T-helper 2 cell treated with Interferon-gamma antibody and Interleukin-4, amounts not matched to agents 100 ng/mL and 5 ng/mL, for 36 hours (primary cell): ENCODE data around the gene AKR1A1. TPM values are rescaled to one million over a fixed set of nuclear protein-coding genes. Genes with fewer than 3 reads are reported as not detected.
"Not testable (repeated sequence)": the region's sequence is repeated elsewhere in the genome, so short reads cannot be mapped to it uniquely, and the experiment has no call there.

ENCODE experiments used
- intact Hi-C: fragments of 100-400 bp; cut with micrococcal nuclease; formaldehyde crosslinking; loops from one replicate; pipeline ENCODE4 v1.15.1; 2023
- total RNA-seq: library from RNA; stranded (reverse); gene quantifications from 2 replicates; pipeline ENCODE4 v1.2.3, GENCODE V29; 2022

AKR1A1 gene
- total RNA-seq, result 155 and 167 TPM in 2 replicates

DNA sequence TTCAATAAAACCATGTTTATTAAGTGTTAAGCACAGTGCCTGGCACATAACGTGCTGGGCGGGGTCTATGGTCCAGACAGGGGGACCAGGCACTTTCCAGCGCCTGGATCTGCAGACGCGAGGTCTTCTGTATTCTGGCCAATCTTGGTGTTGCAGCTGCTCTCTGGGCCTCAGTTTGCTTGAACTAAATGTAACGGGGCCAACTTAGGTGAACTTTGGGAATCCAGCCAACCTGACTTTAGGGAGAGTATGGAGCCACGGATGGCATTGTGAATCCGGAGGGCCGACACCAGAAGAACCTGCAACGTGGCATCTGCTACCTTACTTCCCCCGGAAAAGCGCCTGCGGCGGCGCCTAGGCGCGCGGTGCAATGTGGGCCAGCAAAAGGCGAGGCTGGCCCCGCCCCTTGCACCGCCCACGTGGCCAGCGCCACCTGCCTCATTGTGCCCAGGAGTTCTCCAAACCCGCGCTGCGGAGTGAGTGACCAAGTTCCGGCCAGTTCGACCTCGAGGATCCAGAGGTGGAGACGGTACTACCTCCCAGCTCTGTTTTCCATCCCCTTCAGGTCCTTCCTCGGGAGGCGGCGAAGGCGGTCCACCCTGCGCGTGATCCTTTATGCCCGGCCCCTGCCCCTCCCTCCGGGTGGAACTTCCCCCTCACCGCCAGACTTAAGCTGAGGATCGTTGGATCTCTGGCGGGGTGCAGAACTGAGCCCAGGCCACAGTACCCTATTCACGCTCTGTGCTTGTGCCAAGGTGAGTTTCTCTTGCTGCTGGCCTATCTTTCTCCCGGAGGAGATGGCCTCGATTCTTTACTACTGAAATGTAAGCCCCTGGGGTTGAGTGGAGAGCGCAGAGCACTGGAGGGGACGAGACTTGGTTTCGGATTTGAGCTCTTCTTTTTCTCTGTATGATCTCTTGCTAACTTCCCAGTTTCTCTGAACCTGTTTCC is at the start of gene AKR1A1:
Gene AKR1A1 (plus strand): TSS at position 426 of the 951 bp plus-strand sequence. CDS start 10,969 bp downstream, outside the sequence.
- intact Hi-C loops, result loop anchor here (1.0 to 5.0 kb wide), 4 partner anchors 29 to 208 kb away; partner anchors contain the start of genes CCDC163, MMACHC, MUTYH and PRDX1

DNA sequence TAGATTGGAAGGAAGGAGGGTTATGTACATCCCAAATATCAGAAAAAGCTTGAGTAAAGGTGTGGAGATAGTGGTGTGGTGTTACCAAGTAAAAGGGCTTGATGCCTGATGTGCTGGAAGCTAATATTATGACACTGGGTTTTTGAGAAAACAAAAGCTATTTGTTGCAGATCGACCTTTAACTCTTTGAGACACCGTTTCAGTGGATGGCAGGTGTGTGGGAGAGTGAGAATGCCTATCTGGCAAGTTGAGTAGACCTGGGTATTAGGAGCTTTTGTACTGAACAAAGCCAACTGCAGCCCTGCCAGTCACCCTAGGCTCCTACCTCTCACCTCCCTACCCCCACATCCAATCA is 49.1 kb upstream of the AKR1A1 start:
- intact Hi-C loops, result no loop called here

DNA sequence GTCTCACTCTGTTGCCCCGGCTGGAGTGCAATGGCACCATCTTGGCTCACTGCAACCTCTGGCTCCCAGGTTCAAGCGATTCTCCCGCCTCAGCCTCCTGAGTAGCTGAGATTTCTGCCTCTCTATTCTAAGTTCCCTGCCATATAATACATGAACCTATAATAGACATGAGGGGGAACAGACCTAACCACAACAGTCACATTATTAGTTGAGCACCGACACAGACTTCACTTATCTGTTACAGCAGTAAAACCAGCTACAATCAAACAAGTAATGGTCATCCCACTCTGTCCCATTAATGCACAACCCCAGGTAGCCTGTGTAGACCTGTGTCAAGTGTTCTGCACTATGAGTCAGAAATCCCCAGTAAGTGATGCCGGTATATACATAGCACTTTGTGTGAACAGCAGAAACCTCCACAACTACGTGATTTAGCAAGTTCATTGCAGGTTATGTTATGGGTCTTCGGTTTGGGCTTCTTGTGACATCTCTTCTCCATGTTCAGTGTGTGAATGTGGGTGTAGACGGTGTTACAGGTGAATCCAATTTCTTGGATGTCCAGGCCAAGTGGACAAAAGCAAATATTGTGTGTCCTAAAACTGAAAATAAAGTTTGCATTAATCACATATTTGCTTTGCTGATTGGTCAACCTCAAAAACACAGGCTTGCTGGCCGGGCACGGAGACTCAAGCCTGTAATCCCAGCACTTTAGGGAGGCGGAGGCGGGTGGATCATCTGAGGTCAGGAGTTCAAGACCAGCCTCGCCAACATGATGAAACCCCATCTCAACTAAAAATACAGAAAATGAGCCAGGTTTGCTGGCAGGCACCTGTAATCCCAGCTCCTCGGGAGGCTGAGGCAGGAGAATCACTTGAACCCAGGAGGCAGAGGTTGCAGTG is 46.9 kb upstream of the AKR1A1 start:
- intact Hi-C loops, result no loop called here

DNA sequence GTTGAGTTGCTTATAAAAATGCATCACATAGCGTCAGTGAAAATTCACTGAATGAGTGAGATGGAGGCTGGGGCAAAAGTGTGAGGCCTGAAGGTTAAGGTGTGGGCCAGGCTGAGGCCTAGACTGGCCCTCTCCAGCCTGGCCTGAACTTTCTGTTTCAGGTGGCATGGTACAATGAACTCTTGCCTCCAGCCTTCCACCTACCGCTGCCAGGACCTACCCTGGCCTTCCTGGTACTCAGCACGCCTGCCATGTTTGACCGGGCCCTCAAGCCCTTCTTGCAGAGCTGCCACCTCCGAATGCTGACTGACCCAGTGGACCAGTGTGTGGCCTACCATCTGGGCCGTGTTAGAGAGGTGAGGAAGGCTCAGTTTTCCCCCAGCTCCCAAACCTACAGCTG is 43.4 kb upstream of the AKR1A1 start:
- intact Hi-C loops, result no loop called here

DNA sequence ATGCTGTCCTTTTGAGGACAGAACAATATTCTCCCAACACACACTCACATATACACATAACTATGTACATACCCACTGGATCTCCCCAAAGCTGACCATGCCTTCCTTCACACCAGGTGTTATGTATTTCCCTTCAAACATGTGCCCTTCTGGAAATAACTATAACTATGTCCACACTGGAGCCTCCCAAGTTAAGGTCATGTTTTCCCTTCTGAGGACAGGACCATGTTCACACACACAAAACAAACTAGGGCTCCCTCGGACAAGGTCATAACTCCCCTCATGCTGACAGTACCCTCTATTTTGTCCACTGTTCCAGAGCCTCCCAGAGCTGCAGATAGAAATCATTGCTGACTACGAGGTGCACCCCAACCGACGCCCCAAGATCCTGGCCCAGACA is 42.7 kb upstream of the AKR1A1 start:
- intact Hi-C loops, result no loop called here

DNA sequence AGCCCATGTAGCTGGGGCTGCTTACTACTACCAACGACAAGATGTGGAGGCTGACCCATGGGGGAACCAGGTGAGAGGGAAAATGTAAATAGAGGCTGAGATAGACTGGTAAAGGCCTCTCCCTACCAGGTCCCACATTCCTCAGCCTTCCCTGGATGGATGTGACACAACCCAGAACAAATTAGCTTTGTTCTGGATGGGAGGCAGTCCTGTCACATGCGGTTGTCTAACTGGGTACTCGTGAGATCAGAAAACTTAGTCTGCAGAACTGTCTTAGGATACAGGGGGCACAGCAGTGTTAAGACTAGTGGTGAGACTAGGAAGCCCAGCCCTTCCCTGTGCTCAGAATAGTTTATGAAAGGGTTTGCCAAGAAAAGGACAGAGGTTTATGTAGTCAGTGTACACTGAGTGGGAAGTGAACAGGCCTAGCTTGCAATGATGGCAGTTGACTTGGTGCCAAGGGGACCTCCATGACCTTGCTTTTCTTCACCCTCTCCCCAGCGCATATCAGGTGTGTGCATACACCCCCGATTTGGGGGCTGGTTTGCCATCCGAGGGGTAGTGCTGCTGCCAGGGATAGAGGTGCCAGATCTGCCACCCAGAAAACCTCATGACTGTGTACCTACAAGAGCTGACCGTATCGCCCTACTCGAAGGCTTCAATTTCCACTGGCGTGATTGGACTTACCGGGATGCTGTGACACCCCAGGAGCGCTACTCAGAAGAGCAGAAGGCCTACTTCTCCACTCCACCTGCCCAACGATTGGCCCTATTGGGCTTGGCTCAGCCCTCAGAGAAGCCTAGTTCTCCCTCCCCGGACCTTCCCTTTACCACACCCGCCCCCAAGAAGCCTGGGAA is 42.1 kb upstream of the AKR1A1 start:
- intact Hi-C loops, result no loop called here

DNA sequence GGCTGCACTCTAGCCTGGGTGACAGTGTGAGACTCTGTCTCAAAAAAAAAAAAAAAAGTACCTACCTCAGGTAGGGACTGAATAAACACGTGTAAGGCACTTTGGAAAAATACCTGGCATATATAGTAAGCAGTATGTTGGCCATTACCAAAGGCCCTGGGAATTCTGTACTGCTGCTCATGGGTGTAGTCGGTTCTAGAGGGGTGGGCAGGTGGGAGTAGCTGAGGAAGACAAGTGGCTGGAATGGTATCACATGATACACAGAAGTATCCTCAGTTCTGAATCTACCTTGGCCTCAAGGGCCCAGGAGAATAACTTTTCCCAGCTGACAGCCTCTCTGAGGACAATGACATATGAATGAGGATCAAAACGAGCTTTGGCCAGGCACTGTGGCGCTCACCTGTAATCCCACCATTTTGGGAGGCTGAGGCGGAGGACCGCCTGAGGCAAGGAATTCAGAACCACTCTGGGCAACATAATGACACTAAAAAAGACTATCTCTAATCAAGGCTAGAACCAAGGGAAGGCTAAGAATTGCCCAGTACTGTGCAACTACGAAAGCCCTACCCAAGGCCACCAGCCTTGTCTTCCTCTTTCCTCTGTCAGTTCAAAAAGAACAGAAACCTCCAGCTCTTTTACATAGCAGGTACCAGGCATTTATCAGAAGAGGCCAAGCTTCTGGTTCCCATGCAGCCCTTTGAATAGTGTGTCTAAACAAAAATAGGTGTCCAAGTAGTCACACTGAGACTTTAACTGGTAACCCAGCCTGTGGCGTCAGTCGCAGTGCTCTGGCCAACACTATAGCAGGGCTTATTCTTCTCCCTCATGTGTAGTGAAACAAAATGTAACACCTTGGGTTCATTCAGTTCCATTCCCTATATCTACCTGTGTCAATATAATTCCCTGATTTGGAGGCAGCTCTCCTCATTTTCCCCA is 40.3 kb upstream of the AKR1A1 start:
- intact Hi-C loops, result no loop called here

DNA sequence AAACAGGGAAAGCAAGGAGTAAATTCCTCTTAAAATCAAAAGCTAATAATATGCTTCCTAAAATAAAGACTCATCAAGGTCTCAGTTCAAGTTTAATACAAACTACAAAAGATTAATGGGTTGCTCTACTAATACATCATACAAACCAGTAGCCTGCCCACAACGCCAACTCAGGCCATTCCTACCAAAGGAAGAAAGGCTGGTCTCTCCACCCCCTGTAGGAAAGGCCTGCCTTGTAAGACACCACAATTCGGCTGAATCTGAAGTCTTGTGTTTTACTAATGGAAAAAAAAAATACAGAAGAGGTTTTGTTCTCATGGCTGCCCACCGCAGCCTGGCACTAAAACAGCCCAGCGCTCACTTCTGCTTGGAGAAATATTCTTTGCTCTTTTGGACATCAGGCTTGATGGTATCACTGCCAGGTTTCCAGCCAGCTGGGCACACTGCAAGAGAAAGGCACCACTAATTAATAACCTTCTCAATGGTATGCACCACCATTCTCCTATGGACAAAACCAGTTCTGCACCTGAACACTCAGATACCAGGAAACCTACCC is 39.6 kb upstream of the AKR1A1 start:
- intact Hi-C loops, result no loop called here

DNA sequence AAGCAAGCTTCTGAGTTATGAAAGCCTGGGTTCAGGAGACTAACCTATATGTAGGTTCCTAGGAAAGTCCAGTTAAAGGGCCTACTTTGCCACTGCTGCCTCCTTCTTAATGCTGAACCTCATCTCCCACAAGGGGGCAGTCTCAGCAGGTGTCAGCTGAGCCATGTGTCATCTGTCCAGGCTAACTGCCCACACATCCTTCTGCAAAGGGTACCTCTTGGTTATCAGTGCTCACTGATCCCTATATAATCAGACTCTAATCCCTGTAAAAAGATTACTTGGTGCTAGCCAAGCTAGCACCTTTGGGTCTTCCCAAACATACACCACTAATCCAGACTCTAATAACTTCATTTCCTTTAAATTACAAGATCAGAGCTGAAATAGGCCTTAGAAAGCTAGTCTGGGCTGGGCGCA is 38.0 kb upstream of the AKR1A1 start:
- intact Hi-C loops, result loop anchor here (1.0 kb wide), 1 partner anchor 58 kb away; no protein-coding TSS in a partner anchor

DNA sequence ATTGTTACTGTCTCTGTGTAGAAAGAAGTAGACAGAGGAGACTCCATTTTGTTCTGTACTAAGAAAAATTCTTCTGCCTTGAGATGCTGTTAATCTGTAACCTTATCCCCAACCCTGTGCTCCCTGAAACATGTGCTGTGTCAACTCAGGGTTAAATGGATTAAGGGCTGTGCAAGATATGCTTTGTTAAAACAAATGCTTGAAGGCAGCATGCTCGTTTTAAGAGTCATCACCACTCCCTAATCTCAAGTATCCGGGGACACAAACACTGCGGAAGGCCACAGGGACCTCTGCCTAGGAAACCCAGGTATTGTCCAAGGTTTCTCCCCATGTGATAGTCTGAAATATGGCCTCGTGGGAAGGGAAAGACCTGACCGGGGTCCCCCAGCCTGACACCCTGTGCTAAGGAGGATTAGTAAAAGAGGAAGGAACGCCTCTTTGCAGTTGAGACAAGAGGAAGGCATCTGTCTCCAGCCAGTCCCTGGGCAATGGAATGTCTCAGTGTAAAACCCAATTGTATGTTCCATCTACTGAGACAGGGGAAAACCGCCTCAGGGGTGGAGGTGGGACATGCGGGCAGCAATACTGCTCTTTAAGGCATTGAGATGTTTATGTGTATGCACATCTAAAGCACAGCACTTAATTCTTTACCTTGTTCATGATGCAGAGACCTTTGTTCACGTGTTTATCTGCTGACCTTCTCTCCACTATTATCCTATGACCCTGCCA is 36.9 kb upstream of the AKR1A1 start:
- intact Hi-C loops, result not testable (repeated sequence)

DNA sequence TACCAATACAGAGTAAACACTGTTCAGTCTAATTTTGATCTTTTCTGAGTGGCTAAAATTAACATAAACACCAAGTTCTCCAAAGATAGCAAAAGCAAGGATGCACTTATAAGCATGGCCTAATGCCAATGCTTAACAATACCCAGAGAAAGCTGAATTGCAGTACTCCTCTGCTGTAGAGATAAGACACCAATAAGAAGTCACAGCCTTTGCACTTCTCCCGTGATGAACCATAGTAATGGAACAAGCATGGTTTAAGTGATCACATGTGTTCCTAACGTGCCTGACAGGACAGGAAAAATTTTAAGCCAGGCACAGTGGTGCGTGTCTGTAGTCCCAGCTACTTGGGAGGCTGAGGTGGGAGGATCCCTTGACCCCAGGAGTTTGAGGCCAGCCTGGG is 34.6 kb upstream of the AKR1A1 start:
- intact Hi-C loops, result no loop called here

DNA sequence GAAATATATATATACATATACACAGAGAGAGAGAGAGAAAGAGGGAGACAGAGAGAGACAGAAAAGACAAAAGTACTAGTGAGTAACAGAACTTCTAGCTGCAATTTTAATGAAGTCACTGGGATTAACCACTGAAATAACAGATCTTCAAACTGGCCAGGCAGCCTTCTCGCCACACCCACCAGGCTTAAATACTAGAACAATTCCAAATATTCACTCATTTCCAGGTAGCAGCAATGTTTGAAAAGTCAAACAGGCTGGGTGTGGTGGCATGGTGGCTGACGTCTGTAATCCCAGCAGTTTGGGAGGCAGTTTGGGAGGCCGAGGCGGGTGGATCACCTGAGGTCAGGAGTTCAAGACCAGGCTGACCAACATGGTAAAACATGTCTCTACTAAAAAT is 34.2 kb upstream of the AKR1A1 start:
- intact Hi-C loops, result no loop called here

DNA sequence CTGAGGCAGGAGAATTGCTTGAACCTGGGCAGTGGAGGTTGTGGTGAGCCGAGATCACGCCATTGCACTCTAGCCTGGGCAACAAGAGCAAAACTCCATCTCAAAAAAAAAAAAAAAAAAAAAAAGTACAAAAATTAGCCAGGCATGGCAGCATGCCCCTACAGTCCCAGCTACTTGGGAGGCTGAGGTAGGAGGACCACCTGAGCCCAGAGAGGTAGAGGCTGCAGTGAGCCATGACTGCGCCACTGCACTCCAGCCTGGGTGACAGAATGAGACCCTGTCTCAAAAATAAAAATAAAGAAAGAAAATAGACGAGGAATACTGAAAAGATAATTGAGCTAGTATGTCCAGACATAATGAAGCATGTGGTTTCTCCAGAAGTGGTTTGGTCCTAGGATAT is 32.3 kb upstream of the AKR1A1 start:
- intact Hi-C loops, result not testable (repeated sequence)

DNA sequence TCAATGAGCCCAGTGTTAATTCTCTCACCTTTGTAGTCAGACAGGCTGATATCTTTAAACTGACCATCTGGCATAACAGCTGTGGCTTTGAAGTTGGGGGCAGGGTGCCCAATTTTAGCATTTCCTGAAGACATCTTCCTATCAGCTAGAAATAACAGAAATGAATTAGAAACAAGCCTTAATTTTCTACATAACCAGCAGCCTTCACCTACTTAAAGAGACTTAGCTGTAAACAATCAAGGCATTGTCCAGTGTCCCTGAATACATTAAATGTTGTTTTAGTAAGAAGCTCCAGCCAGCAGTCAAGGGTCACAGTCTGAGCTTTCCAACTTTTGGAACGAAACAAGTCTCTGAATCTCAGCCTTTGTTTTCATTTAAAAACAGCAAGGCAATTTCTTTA is 31.7 kb upstream of the AKR1A1 start:
- intact Hi-C loops, result no loop called here

DNA sequence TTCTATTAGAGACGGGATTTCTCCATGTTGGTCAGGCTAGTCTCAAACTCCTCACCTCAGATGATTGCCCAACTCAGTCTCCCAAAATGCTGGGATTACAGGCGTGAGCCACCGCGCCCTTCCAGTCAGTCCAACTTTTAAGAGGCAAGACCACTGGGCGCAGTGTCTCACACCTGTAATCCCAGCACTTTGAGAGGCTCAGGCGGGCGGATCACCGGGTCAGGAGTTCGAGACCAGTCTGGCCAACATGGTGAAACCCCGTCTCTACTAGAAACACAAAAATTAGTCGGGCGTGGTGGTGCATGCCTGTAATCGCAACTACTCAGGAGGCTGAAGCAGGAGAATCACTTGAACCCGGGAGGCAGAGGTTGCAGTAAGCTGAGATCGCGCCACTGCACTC is 30.9 kb upstream of the AKR1A1 start:
- intact Hi-C loops, result loop anchor here (2.0 kb wide), 2 partner anchors 51 to 167 kb away; partner anchors contain the start of gene GPBP1L1

DNA sequence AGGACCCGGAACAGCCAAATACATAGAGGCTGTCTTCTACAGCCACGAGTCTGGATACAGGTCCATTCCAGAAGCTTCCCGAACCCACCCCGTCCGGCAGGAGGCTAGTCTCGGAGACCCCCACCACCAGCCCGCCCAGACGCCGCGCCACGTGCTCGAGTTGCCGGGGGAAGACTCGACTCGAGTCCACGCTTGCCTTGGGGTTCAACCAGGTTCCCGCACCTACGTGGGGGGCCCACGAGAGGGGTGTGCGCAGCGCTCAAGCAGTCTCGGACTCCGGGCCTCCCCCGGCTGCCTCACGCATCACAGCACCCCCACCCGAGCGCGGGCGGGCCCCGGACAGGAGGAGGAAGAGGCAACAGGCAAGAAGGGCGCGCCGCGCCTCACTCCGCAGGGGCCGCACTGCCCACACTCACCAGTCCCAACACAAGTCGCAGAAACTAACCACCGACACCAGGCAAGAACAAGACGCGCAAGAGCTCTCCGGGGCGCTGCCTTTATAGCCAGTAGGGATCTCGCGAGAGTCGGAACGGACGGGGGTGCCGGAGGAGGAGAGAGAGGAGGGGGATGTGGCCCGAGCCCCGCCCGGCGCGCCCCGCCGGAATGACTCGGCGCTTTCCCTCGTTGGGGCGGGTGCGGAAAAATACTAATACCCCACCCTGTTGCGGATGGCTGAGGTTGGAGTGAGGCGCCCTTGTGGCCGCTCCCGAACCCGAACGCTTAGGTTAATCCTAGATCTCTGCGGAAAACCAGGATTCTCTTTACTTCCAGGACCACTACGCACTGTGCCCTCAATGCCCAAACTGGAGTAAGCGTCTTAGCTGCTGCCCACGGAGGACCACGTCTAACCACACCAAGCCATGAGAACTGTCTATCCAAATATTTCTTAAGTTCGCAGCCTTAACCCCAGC is 29.0 kb upstream of the AKR1A1 start, which contains the start of gene PRDX1:
Gene PRDX1 (minus strand): TSS at position 472 of the 911 bp plus-strand sequence. CDS start 2,841 bp downstream, outside the sequence.
- intact Hi-C loops, result loop anchor here (1.0 to 2.0 kb wide), 6 partner anchors 21 to 218 kb away; partner anchors contain the start of genes CCDC163, GPBP1L1, MMACHC and NASP

DNA sequence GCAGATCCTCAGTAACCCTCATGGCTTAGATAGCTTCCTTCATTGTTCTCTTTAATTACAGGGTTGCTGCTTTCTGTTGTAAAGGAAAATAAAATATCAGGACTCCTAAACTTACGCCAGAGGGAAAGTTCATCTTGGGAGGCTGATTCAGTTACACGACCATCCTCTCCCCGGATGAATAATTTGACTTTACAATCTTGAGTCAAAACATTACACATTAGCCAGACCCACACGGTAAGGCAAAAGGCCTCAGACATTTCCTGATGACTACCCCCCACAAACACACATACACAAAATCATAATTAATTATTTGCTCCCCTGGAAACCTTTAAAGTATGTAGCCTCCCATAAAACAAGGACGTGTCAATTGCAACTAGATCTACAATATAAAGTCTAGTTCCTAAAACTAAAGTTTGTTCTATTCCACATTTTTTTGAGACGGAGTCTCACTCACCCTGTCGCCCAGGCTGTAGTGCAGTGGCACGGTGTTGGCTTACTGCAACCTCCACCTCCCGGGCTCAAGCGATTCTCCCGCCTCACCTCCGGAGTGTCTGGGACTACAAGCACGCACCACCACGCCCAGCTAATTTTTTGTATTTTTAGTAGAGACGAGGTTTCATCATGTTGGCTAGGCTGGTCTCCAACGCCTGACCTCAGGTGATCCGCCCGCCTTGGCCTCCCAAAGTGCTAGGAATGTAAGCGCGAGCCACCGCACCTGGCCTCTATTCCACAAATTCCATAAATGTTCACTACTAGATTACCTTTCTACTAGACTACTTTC is 28.1 kb upstream of the AKR1A1 start:
- intact Hi-C loops, result no loop called here
